LNCaP clone FGC (cell line): ENCODE results near the gene KRT20.

Experiments used
- DNase-seq: peaks from one replicate; pipeline ENCODE4 v3.0.0-alpha.2; 2011; ENCODE audit warnings: low read depth
- H3K4me3 ChIP-seq: 2 replicates; pipeline ENCODE4 v1.5.1; 2011; ENCODE audit warnings: mild to moderate bottlenecking, low read depth, low read length, control low read depth
- TF ChIP-seq, protein P1 (sequence below): IDR thresholded peaks from 2 replicates; pipeline ENCODE4 v1.5.1; 2012; ENCODE audit warnings: mild to moderate bottlenecking; ENCODE audit not compliant: control insufficient read depth, insufficient read depth; ENCODE audit errors: extremely low read depth

The KRT20 gene

DNA sequence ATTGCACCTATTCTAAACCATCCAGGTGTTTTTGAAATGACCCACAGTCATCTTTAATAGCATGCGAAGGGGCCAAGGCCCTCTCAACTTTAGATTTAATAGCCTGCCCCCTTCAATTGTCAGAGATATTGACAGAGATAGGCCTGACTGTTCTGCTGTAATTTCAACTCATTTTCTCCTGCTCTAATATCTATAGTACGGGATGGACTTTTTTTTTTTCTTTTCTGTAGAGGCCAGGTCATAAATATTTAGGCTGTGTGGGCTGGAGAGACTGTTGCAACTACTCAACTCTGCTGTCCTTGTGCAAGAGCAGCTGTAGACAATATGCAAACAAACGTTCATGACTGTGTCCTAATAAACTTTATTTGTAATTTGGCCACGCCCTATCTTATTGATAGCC lies 24.7 kb upstream of the KRT20 start:
- no peak overlapping the region for H3K4me3 ChIP-seq
- TF ChIP-seq, protein P1, sequence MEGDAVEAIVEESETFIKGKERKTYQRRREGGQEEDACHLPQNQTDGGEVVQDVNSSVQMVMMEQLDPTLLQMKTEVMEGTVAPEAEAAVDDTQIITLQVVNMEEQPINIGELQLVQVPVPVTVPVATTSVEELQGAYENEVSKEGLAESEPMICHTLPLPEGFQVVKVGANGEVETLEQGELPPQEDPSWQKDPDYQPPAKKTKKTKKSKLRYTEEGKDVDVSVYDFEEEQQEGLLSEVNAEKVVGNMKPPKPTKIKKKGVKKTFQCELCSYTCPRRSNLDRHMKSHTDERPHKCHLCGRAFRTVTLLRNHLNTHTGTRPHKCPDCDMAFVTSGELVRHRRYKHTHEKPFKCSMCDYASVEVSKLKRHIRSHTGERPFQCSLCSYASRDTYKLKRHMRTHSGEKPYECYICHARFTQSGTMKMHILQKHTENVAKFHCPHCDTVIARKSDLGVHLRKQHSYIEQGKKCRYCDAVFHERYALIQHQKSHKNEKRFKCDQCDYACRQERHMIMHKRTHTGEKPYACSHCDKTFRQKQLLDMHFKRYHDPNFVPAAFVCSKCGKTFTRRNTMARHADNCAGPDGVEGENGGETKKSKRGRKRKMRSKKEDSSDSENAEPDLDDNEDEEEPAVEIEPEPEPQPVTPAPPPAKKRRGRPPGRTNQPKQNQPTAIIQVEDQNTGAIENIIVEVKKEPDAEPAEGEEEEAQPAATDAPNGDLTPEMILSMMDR: no peak
- DNase-seq: no peak

DNA sequence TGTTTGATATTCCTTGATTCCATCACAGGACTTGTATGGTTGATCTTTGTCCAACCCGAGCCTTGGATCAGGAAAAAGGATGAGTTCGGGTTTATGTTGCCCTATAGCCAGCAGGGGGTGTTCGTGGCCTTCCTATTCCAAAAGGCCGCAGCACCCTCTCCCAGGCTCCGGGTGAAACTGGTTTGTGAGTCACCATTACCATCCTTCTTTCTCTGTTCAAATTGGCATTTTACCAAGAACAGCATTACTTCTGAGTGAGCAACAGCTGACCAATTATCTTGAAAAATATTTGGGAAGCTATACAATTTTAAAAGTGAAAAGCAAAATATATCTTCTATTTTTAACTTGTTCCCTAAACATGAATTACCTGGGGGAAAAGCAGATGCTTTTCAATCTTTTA lies 24.3 kb upstream of the KRT20 start:
- H3K4me3 ChIP-seq: no peak overlapping the region
- TF ChIP-seq, protein P1: peak; percentile 79

DNA sequence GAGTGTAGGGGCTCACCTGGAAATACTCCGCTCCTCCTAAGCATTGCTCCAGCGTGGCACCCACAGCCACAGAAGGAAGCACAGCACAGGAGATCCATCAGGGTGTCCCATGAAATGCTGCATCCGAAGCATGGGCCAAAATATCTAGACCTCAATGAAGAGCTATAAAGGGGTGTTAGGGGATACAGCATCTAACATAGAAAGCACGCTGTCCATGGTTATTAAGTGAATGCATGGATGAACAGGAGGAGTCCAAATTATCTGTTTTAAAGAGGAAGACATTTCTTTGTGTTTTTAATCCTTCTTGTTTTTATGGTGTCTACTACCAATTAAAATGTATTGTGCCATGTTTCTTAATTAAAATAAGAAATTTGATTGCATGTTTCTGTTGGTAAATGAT lies 21.6 kb upstream of the KRT20 start:
- TF ChIP-seq, protein P1: no peak
- DNase-seq: no peak
- H3K4me3 ChIP-seq: no peak overlapping the region

More for the DNA sequence above, 24.3 kb upstream of the KRT20 start:
- DNase-seq: peak; percentile 63

DNA sequence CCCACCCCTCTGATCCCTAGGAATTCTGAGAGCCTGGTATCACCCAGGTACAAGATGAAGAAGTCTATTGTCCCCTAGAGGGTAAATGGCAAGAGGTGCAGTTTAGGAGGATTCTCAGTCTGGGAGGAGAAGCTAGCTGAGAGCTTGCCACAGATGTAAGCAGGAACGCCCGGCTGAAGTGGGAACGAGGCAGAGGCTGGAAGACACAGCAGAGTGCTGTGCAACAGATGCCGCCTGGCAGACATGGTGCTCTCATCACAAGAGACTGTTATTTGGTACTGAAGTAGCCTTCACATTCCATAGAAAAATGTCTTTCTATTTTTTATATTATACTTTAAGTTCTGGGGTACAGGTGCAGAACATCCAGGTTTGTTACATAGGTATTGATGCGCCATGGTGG lies 20.3 kb upstream of the KRT20 start:
- DNase-seq: no peak
- TF ChIP-seq, protein P1: no peak
- H3K4me3 ChIP-seq: no peak overlapping the region

DNA sequence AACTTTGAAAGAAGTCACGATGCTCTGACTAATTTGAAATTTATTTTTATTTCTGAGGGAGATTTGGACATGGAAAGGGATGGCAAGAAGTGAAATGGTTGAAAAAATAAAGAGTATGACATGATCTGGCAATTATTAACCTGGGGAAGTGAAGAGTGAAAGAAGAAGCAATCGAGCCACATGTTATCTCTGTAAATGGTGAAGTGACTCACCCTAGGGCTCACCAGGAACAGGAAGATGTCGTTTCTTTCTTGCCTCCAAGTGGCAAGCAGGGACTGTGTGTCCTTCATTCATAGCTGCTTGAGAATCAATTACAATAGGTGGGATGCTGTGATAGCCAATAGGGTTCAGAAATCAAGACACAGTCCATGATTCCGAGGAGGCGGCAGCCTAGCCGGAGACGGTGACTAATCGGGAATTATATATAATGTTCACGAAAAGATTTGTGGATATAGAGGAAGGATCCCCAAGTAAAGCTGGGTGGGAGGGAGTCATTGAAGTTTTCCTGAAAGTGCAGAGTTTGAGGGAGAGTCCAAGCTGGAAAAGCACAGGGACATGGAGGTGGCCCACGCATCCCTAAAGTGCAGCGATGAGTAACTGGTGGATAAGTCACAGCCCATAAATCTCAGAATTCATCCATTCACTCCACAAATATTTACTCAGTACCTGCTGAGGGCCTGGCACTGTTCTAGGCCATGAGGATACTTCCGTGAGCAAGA lies 18.2 kb upstream of the KRT20 start:
- H3K4me3 ChIP-seq: no peak overlapping the region
- TF ChIP-seq, protein P1: no peak
- peak; percentile 97 for DNase-seq

DNA sequence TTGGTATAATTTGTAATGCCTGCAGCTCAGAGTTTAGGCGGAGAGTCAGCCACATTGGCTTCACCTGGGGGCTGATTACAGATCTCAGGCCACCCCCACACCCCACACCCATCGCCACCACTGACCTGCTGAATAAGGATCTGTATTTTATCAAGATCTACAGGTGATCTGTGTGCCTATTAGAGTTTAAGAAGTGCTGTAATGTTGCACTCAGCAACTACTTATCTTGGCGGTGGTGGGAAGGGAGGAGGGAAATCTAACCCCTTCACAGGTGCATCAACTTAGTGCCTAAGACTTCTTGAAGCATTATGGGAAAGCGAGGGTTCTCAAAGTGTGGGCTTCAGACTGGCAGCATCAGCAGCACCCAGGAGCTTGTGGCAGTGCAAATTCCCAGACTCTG lies 17.5 kb upstream of the KRT20 start:
- H3K4me3 ChIP-seq: no peak overlapping the region
- TF ChIP-seq, protein P1: no peak
- no peak for DNase-seq

DNA sequence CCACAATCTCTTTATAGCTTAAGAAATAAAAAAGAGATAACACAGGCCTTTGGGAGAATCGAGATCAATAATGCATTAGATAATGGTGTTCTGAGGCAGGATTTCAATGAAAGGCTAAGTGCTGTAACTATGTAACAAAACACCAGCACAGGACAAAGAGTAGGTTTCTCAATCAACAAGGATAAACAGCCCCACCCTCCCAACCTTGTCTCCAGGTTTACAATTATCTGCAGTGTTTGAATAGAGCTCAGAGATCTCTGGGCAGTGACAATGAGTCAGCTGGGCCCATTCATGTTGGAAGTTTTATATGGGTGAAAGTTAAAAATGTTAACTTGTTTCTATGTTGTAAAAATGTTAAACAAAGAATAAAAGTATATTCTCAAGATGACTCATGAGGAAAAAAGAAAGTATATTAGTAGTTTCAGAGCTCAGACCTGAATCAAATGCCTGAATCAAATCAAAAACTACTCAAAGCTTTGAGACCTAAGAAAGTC lies 17.0 kb upstream of the KRT20 start:
- no peak overlapping the region for H3K4me3 ChIP-seq
- DNase-seq: peak; percentile 38
- TF ChIP-seq, protein P1: no peak
